HepG2 (cell line): ENCODE results near the gene PCGF2. TPM values are rescaled to one million over a fixed set of nuclear protein-coding genes. Genes with fewer than 3 reads are reported as not detected.
A peak's percentile ranks its signal among the peaks of the same experiment; 100 is the strongest.

ENCODE experiments used
- CC2D1A ChIP-seq: sonication (generic); formaldehyde crosslinking; IDR thresholded peaks from 2 replicates; pipeline ENCODE4 v1.8.1; 2023; ENCODE audit warnings: mild to moderate bottlenecking, missing genetic modification reagents
- HOXA3 ChIP-seq: sonication (generic); formaldehyde crosslinking; IDR thresholded peaks from 2 replicates; pipeline ENCODE4 v1.5.0; 2020; ENCODE audit warnings: missing genetic modification reagents
- JUN ChIP-seq: sonication (generic); formaldehyde crosslinking; IDR thresholded peaks from 2 replicates; pipeline ENCODE4 v1.4.0; 2020; ENCODE audit warnings: mild to moderate bottlenecking, missing genetic modification reagents
- MAFG ChIP-seq: sonication (generic); formaldehyde crosslinking; IDR thresholded peaks from 2 replicates; pipeline ENCODE4 v1.5.1; 2020; ENCODE audit warnings: mild to moderate bottlenecking, missing genetic modification reagents
- MEIS2 ChIP-seq: sonication (generic); formaldehyde crosslinking; IDR thresholded peaks from 2 replicates; pipeline ENCODE4 v1.9.0; 2021; ENCODE audit warnings: mild to moderate bottlenecking, missing genetic modification reagents
- NCOA1 ChIP-seq: sonication (generic); formaldehyde crosslinking; IDR thresholded peaks from 2 replicates; pipeline ENCODE4 v1.9.0; 2021; ENCODE audit warnings: missing genetic modification reagents
- PAWR ChIP-seq: sonication (generic); formaldehyde crosslinking; IDR thresholded peaks from 2 replicates; pipeline ENCODE4 v1.4.0; 2020; ENCODE audit warnings: missing genetic modification reagents, mild to moderate bottlenecking, borderline replicate concordance
- RCOR2 ChIP-seq: IDR thresholded peaks from 2 replicates; pipeline ENCODE4 v1.6.1; 2016; ENCODE audit warnings: missing biosample characterization, missing genetic modification reagents
- SUZ12 ChIP-seq: fragments of 150-350 bp; IDR thresholded peaks from 2 replicates; pipeline ENCODE4 v1.6.1; 2014; ENCODE audit warnings: low read depth, low read length
- ZFP37 ChIP-seq: sonication (generic); formaldehyde crosslinking; IDR thresholded peaks from 2 replicates; pipeline ENCODE4 v1.4.0; 2020; ENCODE audit warnings: missing genetic modification reagents, borderline replicate concordance
- ZFP62 ChIP-seq: sonication (generic); formaldehyde crosslinking; IDR thresholded peaks from 2 replicates; pipeline ENCODE4 v1.4.0; 2020; ENCODE audit warnings: missing genetic modification reagents
- ZMYM3 ChIP-seq: sonication (generic); formaldehyde crosslinking; IDR thresholded peaks from 2 replicates; pipeline ENCODE4 v1.5.1; 2020; ENCODE audit warnings: mild to moderate bottlenecking, missing genetic modification reagents
- ZNF180 ChIP-seq: sonication (generic); formaldehyde crosslinking; IDR thresholded peaks from 2 replicates; pipeline ENCODE4 v1.4.0; 2020; ENCODE audit warnings: low read depth, missing genetic modification reagents, borderline replicate concordance
- polyA plus RNA-seq, 8 experiments: library from polyadenylated mRNA; depleted of rRNA in 3 of 8; stranded (reverse) in 7 of 8; unstranded in 1 of 8; fragments of >200 nt; fragmentation: Illumina TruSeq in 4 of 8; extraction: Trizol in 4 of 8; gene quantifications; 2 replicates each; pipeline versions ENCODE4 v1.2.1 to v1.2.3, GENCODE V29; 2011 to 2016; ENCODE audit warnings: low read depth in 4 of 8, missing spikeins in 1 of 8, mixed read lengths in 1 of 8; ENCODE audit not compliant: insufficient read depth in 1 of 8
- total RNA-seq, 5 experiments: library from RNA; depleted of rRNA; stranded (reverse); fragments of >200 nt; fragmentation: Illumina TruSeq; extraction: Trizol; gene quantifications; 2 replicates each; pipeline ENCODE4 v1.2.3, GENCODE V29; 2016; ENCODE audit warnings: low read depth in 1 of 5
- TF ChIP-seq, protein P1 (sequence below): sonication (generic); formaldehyde crosslinking; IDR thresholded peaks from 2 replicates; pipeline ENCODE4 v1.5.0; 2020; ENCODE audit warnings: missing genetic modification reagents
- TF ChIP-seq, protein P2 (sequence below): sonication (generic); formaldehyde crosslinking; IDR thresholded peaks from 2 replicates; pipeline ENCODE4 v1.4.0; 2020; ENCODE audit warnings: missing genetic modification reagents
- TF ChIP-seq, protein P3 (sequence below): sonication (generic); formaldehyde crosslinking; IDR thresholded peaks from 2 replicates; pipeline ENCODE4 v1.8.1; 2023; ENCODE audit warnings: mild to moderate bottlenecking, inconsistent platforms, moderate library complexity, missing genetic modification reagents, borderline replicate concordance
- TF ChIP-seq, protein P4 (sequence below): sonication (generic); formaldehyde crosslinking; IDR thresholded peaks from 2 replicates; pipeline ENCODE4 v1.4.0; 2020; ENCODE audit warnings: missing genetic modification reagents
- TF ChIP-seq, protein P5 (sequence below): sonication (generic); formaldehyde crosslinking; conservative IDR thresholded peaks from 2 replicates; pipeline ENCODE4 v1.5.0; 2020; ENCODE audit warnings: missing genetic modification reagents

The PCGF2 gene
- total and polyA plus RNA-seq, 2 of the 13 experiments (the other 11 are each of a cell fraction or from before 2014, with no cell fraction given) = 11.6 to 29.4 TPM

DNA sequence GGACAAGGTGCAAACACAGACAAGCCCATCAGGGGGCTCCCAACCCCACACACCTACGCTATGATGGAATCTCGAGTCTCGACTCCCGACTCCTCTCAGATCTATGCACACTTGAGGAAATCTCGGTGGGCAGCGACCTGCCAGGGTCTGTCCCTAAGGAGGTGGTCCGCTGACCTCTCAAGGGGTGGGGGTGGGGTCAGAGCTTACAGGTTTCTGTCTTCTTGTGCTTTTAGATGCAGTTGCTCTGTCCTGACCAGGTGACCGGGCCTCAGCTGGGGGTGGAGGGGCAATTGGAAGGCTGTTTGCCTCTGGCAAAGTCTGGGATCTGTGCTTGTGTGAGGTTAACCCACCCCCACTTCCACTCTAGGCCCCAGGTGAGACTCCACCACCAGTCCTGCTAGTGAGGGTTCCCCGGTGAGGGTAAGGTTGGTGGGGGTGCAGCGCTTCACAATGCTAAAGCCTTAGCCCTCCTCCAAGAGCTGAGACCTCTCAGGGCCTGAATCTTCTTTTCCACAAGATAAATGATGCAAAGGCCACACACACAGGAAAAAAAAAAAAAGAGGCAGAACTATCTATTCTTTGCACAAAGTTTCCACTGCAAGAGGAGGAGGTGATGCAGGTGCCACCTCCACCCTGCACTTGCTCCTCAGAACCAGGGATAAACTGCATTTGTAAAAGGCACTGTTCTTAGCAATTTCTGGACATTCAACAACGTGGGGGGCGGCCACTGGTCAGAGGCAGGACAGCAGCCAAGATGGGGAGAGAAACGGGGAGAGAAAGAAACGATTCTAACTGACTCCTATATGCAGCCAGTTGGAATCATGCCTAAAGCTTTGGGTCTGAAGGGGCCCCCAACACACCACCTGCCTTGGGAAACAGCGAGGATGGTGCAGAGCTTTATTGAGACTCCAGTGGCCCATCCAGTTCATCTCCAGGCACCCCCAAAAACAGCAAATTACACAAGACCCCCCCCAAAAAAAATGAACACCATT lies 13.9 kb downstream of the PCGF2 start (continued):
- TF ChIP-seq, protein P1, sequence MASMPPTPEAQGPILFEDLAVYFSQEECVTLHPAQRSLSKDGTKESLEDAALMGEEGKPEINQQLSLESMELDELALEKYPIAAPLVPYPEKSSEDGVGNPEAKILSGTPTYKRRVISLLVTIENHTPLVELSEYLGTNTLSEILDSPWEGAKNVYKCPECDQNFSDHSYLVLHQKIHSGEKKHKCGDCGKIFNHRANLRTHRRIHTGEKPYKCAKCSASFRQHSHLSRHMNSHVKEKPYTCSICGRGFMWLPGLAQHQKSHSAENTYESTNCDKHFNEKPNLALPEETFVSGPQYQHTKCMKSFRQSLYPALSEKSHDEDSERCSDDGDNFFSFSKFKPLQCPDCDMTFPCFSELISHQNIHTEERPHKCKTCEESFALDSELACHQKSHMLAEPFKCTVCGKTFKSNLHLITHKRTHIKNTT = no peak
- TF ChIP-seq, protein P2, sequence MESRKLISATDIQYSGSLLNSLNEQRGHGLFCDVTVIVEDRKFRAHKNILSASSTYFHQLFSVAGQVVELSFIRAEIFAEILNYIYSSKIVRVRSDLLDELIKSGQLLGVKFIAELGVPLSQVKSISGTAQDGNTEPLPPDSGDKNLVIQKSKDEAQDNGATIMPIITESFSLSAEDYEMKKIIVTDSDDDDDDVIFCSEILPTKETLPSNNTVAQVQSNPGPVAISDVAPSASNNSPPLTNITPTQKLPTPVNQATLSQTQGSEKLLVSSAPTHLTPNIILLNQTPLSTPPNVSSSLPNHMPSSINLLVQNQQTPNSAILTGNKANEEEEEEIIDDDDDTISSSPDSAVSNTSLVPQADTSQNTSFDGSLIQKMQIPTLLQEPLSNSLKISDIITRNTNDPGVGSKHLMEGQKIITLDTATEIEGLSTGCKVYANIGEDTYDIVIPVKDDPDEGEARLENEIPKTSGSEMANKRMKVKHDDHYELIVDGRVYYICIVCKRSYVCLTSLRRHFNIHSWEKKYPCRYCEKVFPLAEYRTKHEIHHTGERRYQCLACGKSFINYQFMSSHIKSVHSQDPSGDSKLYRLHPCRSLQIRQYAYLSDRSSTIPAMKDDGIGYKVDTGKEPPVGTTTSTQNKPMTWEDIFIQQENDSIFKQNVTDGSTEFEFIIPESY (CRISPR knock-in tag) = peak; percentile 38; the same call in 1 of the 2 replicates
- TF ChIP-seq RCOR2 (CRISPR knock-in tag) (no peak), CC2D1A (CRISPR knock-in tag) (no peak), MEIS2 (CRISPR knock-in tag) (no peak), ZFP37 (CRISPR knock-in tag) (no peak), NCOA1 (CRISPR knock-in tag) (no peak; the same call in 1 of the 2 replicates), JUN (no peak), SUZ12 (no peak), PAWR (CRISPR knock-in tag) (no peak), MAFG (CRISPR knock-in tag) (no peak), ZNF180 (CRISPR knock-in tag) (no peak), HOXA3 (peak; percentile 39; the same call in 1 of the 2 replicates), ZFP62 (no peak), ZMYM3 (no peak)
- TF ChIP-seq, protein P3, sequence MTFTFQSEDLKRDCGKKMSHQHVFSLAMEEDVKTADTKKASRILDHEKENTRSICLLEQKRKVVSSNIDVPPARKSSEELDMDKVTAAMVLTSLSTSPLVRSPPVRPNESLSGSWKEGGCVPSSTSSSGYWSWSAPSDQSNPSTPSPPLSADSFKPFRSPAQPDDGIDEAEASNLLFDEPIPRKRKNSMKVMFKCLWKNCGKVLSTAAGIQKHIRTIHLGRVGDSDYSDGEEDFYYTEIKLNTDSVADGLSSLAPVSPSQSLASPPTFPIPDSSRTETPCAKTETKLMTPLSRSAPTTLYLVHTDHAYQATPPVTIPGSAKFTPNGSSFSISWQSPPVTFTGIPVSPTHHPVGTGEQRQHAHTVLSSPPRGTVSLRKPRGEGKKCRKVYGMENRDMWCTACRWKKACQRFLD (CRISPR knock-in tag) = no peak
- TF ChIP-seq, protein P4, sequence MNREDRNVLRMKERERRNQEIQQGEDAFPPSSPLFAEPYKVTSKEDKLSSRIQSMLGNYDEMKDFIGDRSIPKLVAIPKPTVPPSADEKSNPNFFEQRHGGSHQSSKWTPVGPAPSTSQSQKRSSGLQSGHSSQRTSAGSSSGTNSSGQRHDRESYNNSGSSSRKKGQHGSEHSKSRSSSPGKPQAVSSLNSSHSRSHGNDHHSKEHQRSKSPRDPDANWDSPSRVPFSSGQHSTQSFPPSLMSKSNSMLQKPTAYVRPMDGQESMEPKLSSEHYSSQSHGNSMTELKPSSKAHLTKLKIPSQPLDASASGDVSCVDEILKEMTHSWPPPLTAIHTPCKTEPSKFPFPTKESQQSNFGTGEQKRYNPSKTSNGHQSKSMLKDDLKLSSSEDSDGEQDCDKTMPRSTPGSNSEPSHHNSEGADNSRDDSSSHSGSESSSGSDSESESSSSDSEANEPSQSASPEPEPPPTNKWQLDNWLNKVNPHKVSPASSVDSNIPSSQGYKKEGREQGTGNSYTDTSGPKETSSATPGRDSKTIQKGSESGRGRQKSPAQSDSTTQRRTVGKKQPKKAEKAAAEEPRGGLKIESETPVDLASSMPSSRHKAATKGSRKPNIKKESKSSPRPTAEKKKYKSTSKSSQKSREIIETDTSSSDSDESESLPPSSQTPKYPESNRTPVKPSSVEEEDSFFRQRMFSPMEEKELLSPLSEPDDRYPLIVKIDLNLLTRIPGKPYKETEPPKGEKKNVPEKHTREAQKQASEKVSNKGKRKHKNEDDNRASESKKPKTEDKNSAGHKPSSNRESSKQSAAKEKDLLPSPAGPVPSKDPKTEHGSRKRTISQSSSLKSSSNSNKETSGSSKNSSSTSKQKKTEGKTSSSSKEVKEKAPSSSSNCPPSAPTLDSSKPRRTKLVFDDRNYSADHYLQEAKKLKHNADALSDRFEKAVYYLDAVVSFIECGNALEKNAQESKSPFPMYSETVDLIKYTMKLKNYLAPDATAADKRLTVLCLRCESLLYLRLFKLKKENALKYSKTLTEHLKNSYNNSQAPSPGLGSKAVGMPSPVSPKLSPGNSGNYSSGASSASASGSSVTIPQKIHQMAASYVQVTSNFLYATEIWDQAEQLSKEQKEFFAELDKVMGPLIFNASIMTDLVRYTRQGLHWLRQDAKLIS (CRISPR knock-in tag) = no peak
- TF ChIP-seq, protein P5, sequence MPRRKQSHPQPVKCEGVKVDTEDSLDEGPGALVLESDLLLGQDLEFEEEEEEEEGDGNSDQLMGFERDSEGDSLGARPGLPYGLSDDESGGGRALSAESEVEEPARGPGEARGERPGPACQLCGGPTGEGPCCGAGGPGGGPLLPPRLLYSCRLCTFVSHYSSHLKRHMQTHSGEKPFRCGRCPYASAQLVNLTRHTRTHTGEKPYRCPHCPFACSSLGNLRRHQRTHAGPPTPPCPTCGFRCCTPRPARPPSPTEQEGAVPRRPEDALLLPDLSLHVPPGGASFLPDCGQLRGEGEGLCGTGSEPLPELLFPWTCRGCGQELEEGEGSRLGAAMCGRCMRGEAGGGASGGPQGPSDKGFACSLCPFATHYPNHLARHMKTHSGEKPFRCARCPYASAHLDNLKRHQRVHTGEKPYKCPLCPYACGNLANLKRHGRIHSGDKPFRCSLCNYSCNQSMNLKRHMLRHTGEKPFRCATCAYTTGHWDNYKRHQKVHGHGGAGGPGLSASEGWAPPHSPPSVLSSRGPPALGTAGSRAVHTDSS (CRISPR knock-in tag) = no peak
